Upper lobe of right lung (tissue), 1 donor: ENCODE data around the gene PRELP. TPM values are rescaled to one million over a fixed set of nuclear protein-coding genes. Genes with fewer than 3 reads are reported as not detected.

Source experiments
- ATAC-seq: fragments of 200-7000 bp; cut with Tn5 transposase; one replicate; pipeline ENCODE4 v1.9.1; 2020; ENCODE audit warnings: mild to moderate bottlenecking, moderate library complexity
- DNase-seq: peaks from one replicate; pipeline ENCODE4 v3.0.0-alpha.2; 2020
- H3K27ac ChIP-seq: fragments of 200-600 bp; one replicate; pipeline ENCODE4 v1.8.0; 2022
- H3K27me3 ChIP-seq: fragments of 200-600 bp; one replicate; pipeline ENCODE4 v1.8.0; 2022; ENCODE audit warnings: mild to moderate bottlenecking
- H3K36me3 ChIP-seq: fragments of 200-600 bp; one replicate; pipeline ENCODE4 v1.8.0; 2022
- H3K4me1 ChIP-seq: fragments of 200-600 bp; one replicate; pipeline ENCODE4 v1.8.0; 2022
- H3K4me3 ChIP-seq: fragments of 200-600 bp; one replicate; pipeline ENCODE4 v1.8.0; 2022; ENCODE audit warnings: mild to moderate bottlenecking
- H3K9me3 ChIP-seq: fragments of 200-600 bp; one replicate; pipeline ENCODE4 v1.8.0; 2022
- CTCF ChIP-seq: fragments of 200-600 bp; IDR thresholded peaks from one replicate; pipeline ENCODE4 v1.8.0; 2022; ENCODE audit warnings: antibody characterized with exemption
- intact Hi-C: fragments of 100-400 bp; cut with DNase I; formaldehyde crosslinking; loops from one replicate; pipeline ENCODE4 v1.11.0; 2022
- total RNA-seq: library from RNA; stranded (reverse); fragmentation: NEBNext Ultra II Directional; extraction: Animal tissue kit (Norgen Biotek cat#: 25700); gene quantifications from one replicate; pipeline ENCODE4 v1.2.1, GENCODE V29; 2021
- donor health status: DM: no; HTN: yes; CAD: no; lungs with severe emphysema.

PRELP gene
- total RNA-seq, 1 donor from 2014 or later = 91.8 TPM

GRCh38 chr1:203481196-203481595 is 5.6 kb downstream of the PRELP start:
- intact Hi-C loops = loop anchor here (10.0 kb wide), 1 partner anchor 206 kb away; no protein-coding TSS in a partner anchor
- Histone ChIP-seq H3K36me3 (peaks cover 7% of the 10 kb centered on the region), H3K27ac (peak overlapping the region; percentile 60), H3K9me3 (no peaks in the 10 kb centered on the region), H3K27me3 (no peaks in the 10 kb centered on the region), H3K4me1 (peaks cover 19% of the 10 kb centered on the region), H3K4me3 (peak overlapping the region; percentile 46)
- no peak for DNase-seq
- no peak for TF ChIP-seq CTCF
- no peak for ATAC-seq

- no peak for ATAC-seq
- peak overlapping the region; percentile 39 for H3K4me3 ChIP-seq
- TF ChIP-seq CTCF = no peak
- no peak for DNase-seq
- no peaks in the 10 kb centered on the region for H3K9me3 ChIP-seq
- no peaks in the 10 kb centered on the region for H3K27me3 ChIP-seq
- peaks cover 13% of the 10 kb centered on the region for H3K36me3 ChIP-seq
- H3K27ac ChIP-seq = peak overlapping the region; percentile 64
- H3K4me1 ChIP-seq = peaks cover 9% of the 10 kb centered on the region
- intact Hi-C loops = loop anchor here (10.0 kb wide), 1 partner anchor 212 kb away; no protein-coding TSS in a partner anchor
Measured at GRCh38 chr1:203486618-203487370, 11.2 kb downstream of the PRELP start.

GRCh38 chr1:203488539-203488938 is 12.9 kb downstream of the PRELP start:
- Histone ChIP-seq H3K4me1 (peaks cover 9% of the 10 kb centered on the region), H3K9me3 (no peaks in the 10 kb centered on the region), H3K36me3 (peaks cover 13% of the 10 kb centered on the region), H3K27me3 (no peaks in the 10 kb centered on the region), H3K27ac (no peak overlapping the region), H3K4me3 (no peak overlapping the region)
- no peak for TF ChIP-seq CTCF
- DNase-seq (no peak), ATAC-seq (no peak)
- intact Hi-C loops = loop anchor here (10.0 kb wide), 1 partner anchor 214 kb away; no protein-coding TSS in a partner anchor

GRCh38 chr1:203490607-203491006 is 15.0 kb downstream of the PRELP start:
- DNase-seq = no peak
- no peak overlapping the region for H3K4me3 ChIP-seq
- H3K36me3 ChIP-seq = peaks cover 8% of the 10 kb centered on the region
- no peak overlapping the region for H3K27ac ChIP-seq
- no peak for ATAC-seq
- no peaks in the 10 kb centered on the region for H3K27me3 ChIP-seq
- H3K4me1 ChIP-seq = peaks cover 9% of the 10 kb centered on the region
- H3K9me3 ChIP-seq = no peaks in the 10 kb centered on the region
- intact Hi-C loops = loop anchor here (5.0 kb wide), 1 partner anchor 148 kb away; no protein-coding TSS in a partner anchor
- TF ChIP-seq CTCF = no peak

- H3K9me3 ChIP-seq = no peaks in the 10 kb centered on the region
- peaks cover 9% of the 10 kb centered on the region for H3K4me1 ChIP-seq
- TF ChIP-seq CTCF = no peak
- intact Hi-C loops = loop anchor here (5.0 kb wide), 1 partner anchor 149 kb away; no protein-coding TSS in a partner anchor
- no peak for ATAC-seq
- DNase-seq = no peak
- H3K4me3 ChIP-seq = no peak overlapping the region
- H3K27ac ChIP-seq = no peak overlapping the region
- H3K36me3 ChIP-seq = peaks cover 1% of the 10 kb centered on the region
- H3K27me3 ChIP-seq = no peaks in the 10 kb centered on the region
Measured at GRCh38 chr1:203491664-203492063, 16.1 kb downstream of the PRELP start.
